GM12878 (cell line): ENCODE data around the gene ATRNL1. TPM values are rescaled to one million over a fixed set of nuclear protein-coding genes. Genes with fewer than 3 reads are reported as not detected.

Source experiments
- ATAC-seq: fragments of 200-7000 bp; cut with Tn5 transposase; 3 replicates; pipeline ENCODE4 v1.9.1; 2020; ENCODE audit warnings: mild to moderate bottlenecking, moderate library complexity
- BruUV-seq: library from RNA; stranded (reverse); fragments of 400-500 nt; replicated peaks from 2 replicates; lab custom pipeline; 2021; lab: Mats Ljungman, UMichigan
- CTCF ChIA-PET: fragments of 300-600 bp; sonication (Branson Sonifier 250); formaldehyde crosslinking; extraction: SDS; loops from one replicate; lab custom pipeline; 2021; ENCODE audit warnings: inconsistent platforms; lab: Yijun Ruan, JAX
- POLR2A ChIA-PET: fragments of 350-600 bp; formaldehyde crosslinking; extraction: SDS; loops from one replicate; lab custom pipeline; 2021; ENCODE audit warnings: inconsistent platforms; lab: Charles Lee
- RAD21 ChIA-PET: fragments of 300-600 bp; sonication (Branson Sonifier 250); formaldehyde crosslinking; loops from one replicate; lab custom pipeline; 2023; ENCODE audit warnings: antibody characterized with exemption; ENCODE audit not compliant: unreplicated experiment; lab: Charles Lee
- SMC1A ChIA-PET: fragments of 300-600 bp; sonication (Branson Sonifier 250); formaldehyde crosslinking; loops from one replicate; lab custom pipeline; 2023; ENCODE audit not compliant: unreplicated experiment, uncharacterized antibody; lab: Charles Lee
- DNase-seq: peaks from one replicate; pipeline ENCODE4 v3.0.0-alpha.2; 2011; ENCODE audit warnings: low read depth, low spot score
- FAIRE-seq: peaks from 3 replicates; lab custom pipeline; 2011; peaks lifted over from hg19 to GRCh38; lab: Jason Lieb, UNC
- H2AFZ ChIP-seq: 2 replicates; pipeline ENCODE4 v1.6.0; 2011; ENCODE audit warnings: low read depth, low read length, control low read depth; ENCODE audit not compliant: control insufficient read depth
- H3K27ac ChIP-seq: 2 replicates; pipeline ENCODE4 v1.5.1; 2011; ENCODE audit warnings: control low read depth; ENCODE audit not compliant: control insufficient read depth, insufficient read depth
- H3K27me3 ChIP-seq, 2 experiments: replicated peaks in 1 of 2; 2 replicates each; pipeline versions ENCODE4 v1.6.0 to v1.6.1; 2011; ENCODE audit warnings: low read length in 1 of 2; ENCODE audit not compliant: control insufficient read depth in 2 of 2, insufficient read depth in 2 of 2
- H3K36me3 ChIP-seq, 2 experiments: 2 replicates each; pipeline ENCODE4 v1.5.1; 2011; ENCODE audit warnings: low read length in 1 of 2; ENCODE audit not compliant: control insufficient read depth in 2 of 2, insufficient read depth in 2 of 2
- H3K4me1 ChIP-seq: 2 replicates; pipeline ENCODE4 v1.6.1; 2011; ENCODE audit warnings: mild to moderate bottlenecking, low read length, moderate library complexity, mixed read lengths; ENCODE audit not compliant: control insufficient read depth, insufficient read depth
- H3K4me2 ChIP-seq: 2 replicates; pipeline ENCODE4 v1.6.0; 2011; ENCODE audit warnings: control low read depth; ENCODE audit not compliant: control insufficient read depth, insufficient read depth
- H3K4me3 ChIP-seq: fragments of 200-600 bp; sonication (generic); 2 replicates; pipeline ENCODE4 v1.5.1; 2016
- H3K79me2 ChIP-seq: 2 replicates; pipeline ENCODE4 v1.6.0; 2011; ENCODE audit warnings: low read length; ENCODE audit not compliant: control insufficient read depth, insufficient read depth
- H3K9ac ChIP-seq: 2 replicates; pipeline ENCODE4 v1.8.0; 2011; ENCODE audit warnings: low read length, control low read depth, mixed read lengths; ENCODE audit not compliant: control insufficient read depth, insufficient read depth
- H3K9me3 ChIP-seq: replicated peaks from 3 replicates; pipeline ENCODE4 v1.5.1; 2011; ENCODE audit warnings: mild to moderate bottlenecking, low read length; ENCODE audit not compliant: control insufficient read depth, insufficient read depth
- H4K20me1 ChIP-seq: 2 replicates; pipeline ENCODE4 v1.6.0; 2011; ENCODE audit not compliant: control insufficient read depth, insufficient read depth
- DPF2 ChIP-seq: fragments of 450-650 bp; IDR thresholded peaks from 2 replicates; pipeline ENCODE4 v1.6.1; 2017; ENCODE audit warnings: mild to moderate bottlenecking
- EP300 ChIP-seq, 2 experiments: fragments of 150-350 bp in 1 of 2; IDR thresholded peaks; 2 replicates each; pipeline ENCODE4 v1.6.1; 2011 to 2012; ENCODE audit warnings: low read depth in 2 of 2, low read length in 2 of 2, borderline replicate concordance in 1 of 2, improper control_type of control experiment in 1 of 2, inconsistent platforms in 1 of 2; ENCODE audit not compliant: control insufficient read depth in 1 of 2
- GATAD2B ChIP-seq: fragments of 450-650 bp; conservative IDR thresholded peaks from 2 replicates; pipeline ENCODE4 v1.6.1; 2017; ENCODE audit warnings: low read depth, mild to moderate bottlenecking, moderate library complexity
- JUND ChIP-seq: IDR thresholded peaks from 2 replicates; pipeline ENCODE4 v1.6.1; 2012; ENCODE audit warnings: low read depth, mild to moderate bottlenecking, low read length, improper control_type of control experiment, moderate library complexity
- RELA ChIP-seq: fragments of 450-650 bp; IDR thresholded peaks from 2 replicates; pipeline ENCODE4 v1.8.0; 2014; ENCODE audit warnings: borderline replicate concordance; ENCODE audit not compliant: partially characterized antibody
- WGBS: methylation state at CpG from one replicate; pipeline ENCODE4 v1.1.6; 2016; ENCODE audit warnings: low lambda C conversion rate; ENCODE audit not compliant: insufficient replicate concordance, insufficient coverage; ENCODE audit errors: missing lambda C conversion rate; 5-methylcytosine and 5-hydroxymethylcytosine counted together
- in situ Hi-C: fragments of 300-500 bp; cut with MboI; formaldehyde crosslinking; loops from 9 replicates; pipeline ENCODE4 v1.14.3; 2018; ENCODE audit warnings: mixed read lengths
- intact Hi-C: fragments of 100-400 bp; cut with micrococcal nuclease; formaldehyde crosslinking; loops from one replicate; pipeline ENCODE4 v1.14.2; 2022; ENCODE audit not compliant: unreplicated experiment
- polyA plus RNA-seq, 11 experiments: library from polyadenylated mRNA; depleted of rRNA in 4 of 11; unstranded in 6 of 11; stranded (reverse) in 5 of 11; fragments of >200 nt; fragmentation: Nextera tagmentation in 4 of 11; fragmentation: Illumina TruSeq in 1 of 11; extraction: Ambion mirVana in 4 of 11; extraction: Trizol in 1 of 11; gene quantifications; 1 replicate in 1 of 11; 2 replicates in 10 of 11; pipeline versions ENCODE4 v1.2.1 to v1.2.3, GENCODE V29; 2011 to 2016; ENCODE audit warnings: inconsistent platforms in 2 of 11, missing spikeins in 2 of 11, low read depth in 1 of 11
- total RNA-seq, 4 experiments: library from RNA; depleted of rRNA in 3 of 4; stranded (reverse); fragments of >200 nt in 3 of 4; fragmentation: Illumina TruSeq in 1 of 4; extraction: Trizol in 1 of 4; gene quantifications; 2 replicates each; pipeline versions ENCODE4 v1.2.1 to v1.2.3, GENCODE V29; 2013 to 2021

Gene ATRNL1
- total and polyA plus RNA-seq, 10 of the 15 experiments (the other 5 are each of a cell fraction or from before 2014, with no cell fraction given) = 0.03 to 1.4 (median 0.34) TPM

DNA sequence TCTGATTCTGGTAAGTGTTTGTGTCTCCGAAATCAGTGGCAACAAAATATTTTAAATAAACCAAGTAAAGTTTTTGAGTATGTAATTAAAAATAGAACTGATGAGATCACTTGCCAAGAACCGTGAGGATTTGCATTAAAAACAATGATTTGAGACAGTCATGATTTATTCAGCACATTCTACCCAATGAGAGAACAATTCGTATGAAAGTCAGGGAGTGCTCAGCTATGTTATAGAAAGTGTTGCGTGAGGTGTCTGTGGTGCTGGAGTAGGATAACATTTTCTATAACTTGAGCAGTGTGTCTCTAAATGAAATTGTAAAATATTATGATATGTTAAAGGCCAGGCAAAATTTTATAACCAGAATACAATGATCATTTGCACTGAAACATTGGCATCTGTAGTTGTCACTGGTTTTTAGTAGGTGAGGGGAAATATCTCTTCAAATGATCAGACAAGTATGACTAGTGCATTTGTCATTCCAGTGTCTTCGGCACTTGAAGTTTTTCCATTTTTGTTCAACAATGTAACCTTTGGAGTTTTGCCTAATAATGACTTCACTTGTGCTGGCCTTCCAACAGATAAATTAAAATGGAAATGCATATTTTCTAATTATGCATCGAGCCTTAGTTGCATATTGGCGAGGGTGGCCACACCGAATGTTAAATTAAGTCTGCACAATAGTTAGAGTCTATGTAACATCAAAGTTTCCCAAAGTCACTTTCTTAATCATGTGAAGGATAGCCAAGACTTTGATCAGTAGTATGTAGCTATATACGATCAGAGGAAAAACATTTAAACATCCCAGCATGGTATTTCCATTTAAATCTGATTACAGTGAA, 844.0 kb downstream of the ATRNL1 start (continued):
- TF ChIP-seq RELA (no peak), JUND (no peak)
- TF ChIP-seq, all 136 proteins: peak for 0

GRCh38 chr10:115937768-115938056, 844.5 kb downstream of the ATRNL1 start:
- no peaks in the 10 kb centered on the region for H4K20me1 ChIP-seq
- H2AFZ ChIP-seq = no peak overlapping the region
- ChIA-PET SMC1A (no interaction called here), CTCF (interaction anchor here (0.9 kb wide), 1 partner anchor 9 kb away, joined by 3 read pairs; no protein-coding TSS in a partner anchor), POLR2A (no interaction called here)
- DNase-seq (no peak), ATAC-seq (no peak), FAIRE-seq (no peak)
- no peaks in the 10 kb centered on the region for H3K9me3 ChIP-seq
- H3K4me1 ChIP-seq = no peaks in the 10 kb centered on the region
- H3K4me3 ChIP-seq = no peak overlapping the region
- in situ Hi-C loops = no loop called here
- no peak overlapping the region for H3K9ac ChIP-seq
- H3K4me2 ChIP-seq = no peak overlapping the region
- WGBS = 15% methylated on average over 3 of the region's 3 CpGs
- TF ChIP-seq EP300 (IDR thresholded peaks at IDR 0.05; ENCODE audit: borderline replicate concordance in 1 of 2, control insufficient read depth in 1 of 2, low read depth in 2 of 2, low read length in 2 of 2) (no peak), DPF2 (no peak), GATAD2B (no peak)
- TF ChIP-seq, all 136 proteins: peak for 0
- Histone ChIP-seq H3K27ac (no peak overlapping the region), H3K27me3 (no peaks in the 10 kb centered on the region; a peak in 1 of 4 replicates), H3K36me3 (no peaks in the 10 kb centered on the region), H3K79me2 (no peaks in the 10 kb centered on the region)
- RAD21 ChIA-PET = no interaction called here
- no TSS peak for BruUV-seq
- intact Hi-C loops = no loop called here
